ENCODE results near the gene DOCK7.

GRCh38 chr1:62689524-62689923 lies 1.3 kb upstream of the DOCK7 start:
- TF ChIP-seq CTCF (conservative IDR thresholded peaks at IDR 0.05 in 1 of 2, IDR thresholded peaks at IDR 0.05 in 1 of 2; ENCODE audit: extremely low read depth in 1 of 2, insufficient read depth in 1 of 2, low read depth in 1 of 2, low read length in 2 of 2) (no peak), EZH2 (IDR thresholded peaks at IDR 0.05; ENCODE audit: borderline replicate concordance, low read length) (no peak)

Data from mammary epithelial cell (primary cell).